WTC11 (cell line): ENCODE measurements around the gene ZCRB1. TPM values are rescaled to one million over a fixed set of nuclear protein-coding genes. Genes with fewer than 3 reads are reported as not detected.
A peak's percentile ranks its signal among the peaks of the same experiment; 100 is the strongest.

ENCODE experiments used
- ATAC-seq: fragments of 200-7000 bp; cut with Tn5 transposase; 2 replicates; pipeline ENCODE4 v1.10.0; 2021; ENCODE audit warnings: mild to moderate bottlenecking, moderate library complexity
- CTCF ChIA-PET: fragments of 300-600 bp; sonication (Branson Sonifier 250); formaldehyde crosslinking; loops from one replicate; lab custom pipeline; 2021; ENCODE audit warnings: antibody characterized with exemption; lab: Charles Lee
- POLR2A ChIA-PET: fragments of 350-600 bp; sonication (Branson Sonifier 250); formaldehyde crosslinking; loops from one replicate; lab custom pipeline; 2021; ENCODE audit warnings: antibody characterized with exemption; lab: Charles Lee
- DNase-seq: peaks from one replicate; pipeline ENCODE4 v3.0.0; 2021; ENCODE audit warnings: low spot score
- H3K27ac Mint-ChIP-seq: 2 replicates; pipeline ENCODE4 v1.8.0; 2021; ENCODE audit warnings: mixed read lengths
- H3K27me3 Mint-ChIP-seq: 2 replicates; pipeline ENCODE4 v1.8.0; 2021; ENCODE audit warnings: low read depth, mild to moderate bottlenecking, moderate library complexity, mixed read lengths
- H3K36me3 Mint-ChIP-seq: 2 replicates; pipeline ENCODE4 v1.8.0; 2021; ENCODE audit warnings: mixed read lengths
- H3K4me1 Mint-ChIP-seq: 2 replicates; pipeline ENCODE4 v1.8.0; 2022; ENCODE audit warnings: mixed read lengths
- H3K4me3 Mint-ChIP-seq: 2 replicates; pipeline ENCODE4 v1.8.0; 2021; ENCODE audit warnings: mild to moderate bottlenecking, moderate library complexity, mixed read lengths
- H3K9me3 Mint-ChIP-seq: 2 replicates; pipeline ENCODE4 v1.8.0; 2021; ENCODE audit warnings: mixed read lengths
- ATF2 ChIP-seq: sonication (generic); formaldehyde crosslinking; IDR thresholded peaks from 2 replicates; pipeline ENCODE4 v1.8.1; 2022; ENCODE audit warnings: low read depth, missing genetic modification reagents, borderline replicate concordance
- CBFB ChIP-seq: sonication (generic); formaldehyde crosslinking; IDR thresholded peaks from 2 replicates; pipeline ENCODE4 v1.8.1; 2022; ENCODE audit warnings: mild to moderate bottlenecking, low read depth, missing genetic modification reagents
- CTCF ChIP-seq: fragments of 200-600 bp; IDR thresholded peaks from 2 replicates; pipeline ENCODE4 v1.8.0; 2022; ENCODE audit warnings: antibody characterized with exemption
- ELF4 ChIP-seq: sonication (generic); formaldehyde crosslinking; IDR thresholded peaks from 2 replicates; pipeline ENCODE4 v1.8.1; 2022; ENCODE audit warnings: low read depth, mild to moderate bottlenecking, moderate library complexity, missing genetic modification reagents
- GRHL2 ChIP-seq: fragments of 250-450 bp; sonication (Bioruptor Pico); IDR thresholded peaks from 2 replicates; pipeline ENCODE4 v1.8.0; 2022; ENCODE audit warnings: mild to moderate bottlenecking, moderate library complexity; ENCODE audit not compliant: insufficient replicate concordance, severe bottlenecking
- HMGA2 ChIP-seq: fragments of 250-450 bp; sonication (Bioruptor Pico); IDR thresholded peaks from 2 replicates; pipeline ENCODE4 v1.4.0; 2021; ENCODE audit warnings: mild to moderate bottlenecking, moderate library complexity
- IRF1 ChIP-seq: sonication (generic); formaldehyde crosslinking; IDR thresholded peaks from 2 replicates; pipeline ENCODE4 v1.8.0; 2023; ENCODE audit warnings: missing genetic modification reagents
- IRF2 ChIP-seq: sonication (generic); formaldehyde crosslinking; IDR thresholded peaks from 2 replicates; pipeline ENCODE4 v1.8.0; 2022; ENCODE audit warnings: low read depth, missing genetic modification reagents, borderline replicate concordance
- JUN ChIP-seq: sonication (generic); formaldehyde crosslinking; IDR thresholded peaks from 2 replicates; pipeline ENCODE4 v1.8.0; 2023; ENCODE audit warnings: mild to moderate bottlenecking, missing genetic modification reagents
- NR1H2 ChIP-seq: sonication (generic); formaldehyde crosslinking; IDR thresholded peaks from 2 replicates; pipeline ENCODE4 v1.9.0; 2021; ENCODE audit warnings: mild to moderate bottlenecking, moderate library complexity, missing genetic modification reagents
- NR2C2 ChIP-seq: sonication (generic); formaldehyde crosslinking; IDR thresholded peaks from 2 replicates; pipeline ENCODE4 v1.8.0; 2022; ENCODE audit warnings: mild to moderate bottlenecking, missing genetic modification reagents
- PRDM15 ChIP-seq: sonication (generic); formaldehyde crosslinking; IDR thresholded peaks from 2 replicates; pipeline ENCODE4 v1.8.0; 2022; ENCODE audit warnings: missing genetic modification reagents
- SMAD4 ChIP-seq: sonication (generic); formaldehyde crosslinking; IDR thresholded peaks from 2 replicates; pipeline ENCODE4 v1.8.0; 2022; ENCODE audit warnings: mild to moderate bottlenecking, missing genetic modification reagents
- TP53 ChIP-seq: sonication (generic); formaldehyde crosslinking; IDR thresholded peaks from 2 replicates; pipeline ENCODE4 v1.8.1; 2023; ENCODE audit warnings: mild to moderate bottlenecking, missing genetic modification reagents
- ZBTB21 ChIP-seq: sonication (generic); formaldehyde crosslinking; IDR thresholded peaks from 2 replicates; pipeline ENCODE4 v1.8.1; 2023; ENCODE audit warnings: mild to moderate bottlenecking, missing genetic modification reagents, borderline replicate concordance
- ZBTB43 ChIP-seq: sonication (generic); formaldehyde crosslinking; IDR thresholded peaks from 2 replicates; pipeline ENCODE4 v1.8.1; 2023; ENCODE audit warnings: mild to moderate bottlenecking, missing genetic modification reagents
- ZNF219 ChIP-seq: sonication (generic); formaldehyde crosslinking; IDR thresholded peaks from 2 replicates; pipeline ENCODE4 v1.8.0; 2023; ENCODE audit warnings: missing genetic modification reagents, mild to moderate bottlenecking, borderline replicate concordance
- ZNF263 ChIP-seq: sonication (generic); formaldehyde crosslinking; IDR thresholded peaks from 2 replicates; pipeline ENCODE4 v1.8.1; 2022; ENCODE audit warnings: low read depth, mild to moderate bottlenecking, moderate library complexity, missing genetic modification reagents
- ZNF671 ChIP-seq: fragments of 250-450 bp; sonication (Bioruptor Pico); IDR thresholded peaks from 2 replicates; pipeline ENCODE4 v1.8.0; 2021; ENCODE audit warnings: mild to moderate bottlenecking
- ZSCAN18 ChIP-seq: fragments of 250-450 bp; sonication (Bioruptor Pico); IDR thresholded peaks from 2 replicates; pipeline ENCODE4 v2.1.2; 2022; ENCODE audit warnings: mild to moderate bottlenecking, moderate library complexity
- total RNA-seq: library from RNA; stranded (reverse); gene quantifications from 3 replicates; pipeline ENCODE4 v1.2.3, GENCODE V29; 2021
- TF ChIP-seq, protein P1 (sequence below): sonication (generic); formaldehyde crosslinking; IDR thresholded peaks from 2 replicates; pipeline ENCODE4 v1.8.1; 2022; ENCODE audit warnings: mild to moderate bottlenecking, moderate library complexity, missing genetic modification reagents
- TF ChIP-seq, protein P2 (sequence below): fragments of 250-450 bp; sonication (Bioruptor Pico); conservative IDR thresholded peaks from 2 replicates; pipeline ENCODE4 v1.9.0; 2021; ENCODE audit warnings: mild to moderate bottlenecking

ZCRB1 gene
- total RNA-seq, 1 experiment from 2014 or later, result 58.3 TPM

DNA sequence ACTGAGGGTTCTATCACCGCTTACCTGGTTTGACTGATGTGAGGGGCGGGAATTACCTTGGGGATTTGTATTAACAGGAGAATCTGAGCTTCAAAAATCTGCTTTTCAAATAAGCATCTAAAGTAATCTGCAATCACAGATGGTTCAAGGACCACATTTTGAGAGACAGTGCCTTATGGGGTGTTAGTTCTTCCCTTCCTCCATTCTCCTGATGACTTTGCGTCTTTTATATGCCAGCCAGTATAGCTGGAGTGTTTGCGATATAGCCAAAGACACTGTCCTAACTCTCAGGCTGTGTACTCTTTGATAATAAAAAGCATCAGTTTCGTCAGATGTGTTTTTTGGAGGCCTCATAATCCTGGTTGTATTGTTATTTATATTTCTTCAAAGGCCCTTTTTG lies 39.6 kb upstream of the ZCRB1 start (continued):
- TF ChIP-seq PRDM15 (CRISPR knock-in tag) (no peak), ZNF263 (CRISPR knock-in tag) (no peak), ZSCAN18 (CRISPR knock-in tag) (no peak), ELF4 (no peak)

- Mint-ChIP-seq H3K27me3 (no peaks in the 10 kb centered on the region), H3K9me3 (no peaks in the 10 kb centered on the region), H3K36me3 (peaks cover 6% of the 10 kb centered on the region), H3K4me3 (no peak overlapping the region), H3K27ac (0 out of 2 replicates have a peak overlapping the region, but pooled peaks have one; percentile 80), H3K4me1 (peaks cover 37% of the 10 kb centered on the region)
- ATAC-seq (peak; percentile 90), DNase-seq (peak; percentile 44)
- POLR2A ChIA-PET, result no interaction called here
- CTCF ChIA-PET, result interaction anchor here (1.0 kb wide), 1 partner anchor 12 kb away, joined by 3 read pairs; no protein-coding TSS in a partner anchor
- TF ChIP-seq CTCF (no peak), ATF2 (CRISPR knock-in tag) (no peak), IRF1 (CRISPR knock-in tag) (no peak), ZNF671 (no peak), CBFB (CRISPR knock-in tag) (no peak), JUN (CRISPR knock-in tag) (no peak), TP53 (CRISPR knock-in tag) (no peak), ZBTB43 (CRISPR knock-in tag) (no peak), SMAD4 (CRISPR knock-in tag) (no peak), NR2C2 (CRISPR knock-in tag) (no peak), IRF2 (no peak), ZBTB21 (no peak), GRHL2 (CRISPR knock-in tag) (no peak), NR1H2 (no peak), HMGA2 (no peak), ZNF219 (CRISPR knock-in tag) (no peak)
- TF ChIP-seq, protein P1, sequence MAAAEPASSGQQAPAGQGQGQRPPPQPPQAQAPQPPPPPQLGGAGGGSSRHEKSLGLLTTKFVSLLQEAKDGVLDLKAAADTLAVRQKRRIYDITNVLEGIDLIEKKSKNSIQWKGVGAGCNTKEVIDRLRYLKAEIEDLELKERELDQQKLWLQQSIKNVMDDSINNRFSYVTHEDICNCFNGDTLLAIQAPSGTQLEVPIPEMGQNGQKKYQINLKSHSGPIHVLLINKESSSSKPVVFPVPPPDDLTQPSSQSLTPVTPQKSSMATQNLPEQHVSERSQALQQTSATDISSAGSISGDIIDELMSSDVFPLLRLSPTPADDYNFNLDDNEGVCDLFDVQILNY (CRISPR knock-in tag), result no peak
- TF ChIP-seq, protein P2, sequence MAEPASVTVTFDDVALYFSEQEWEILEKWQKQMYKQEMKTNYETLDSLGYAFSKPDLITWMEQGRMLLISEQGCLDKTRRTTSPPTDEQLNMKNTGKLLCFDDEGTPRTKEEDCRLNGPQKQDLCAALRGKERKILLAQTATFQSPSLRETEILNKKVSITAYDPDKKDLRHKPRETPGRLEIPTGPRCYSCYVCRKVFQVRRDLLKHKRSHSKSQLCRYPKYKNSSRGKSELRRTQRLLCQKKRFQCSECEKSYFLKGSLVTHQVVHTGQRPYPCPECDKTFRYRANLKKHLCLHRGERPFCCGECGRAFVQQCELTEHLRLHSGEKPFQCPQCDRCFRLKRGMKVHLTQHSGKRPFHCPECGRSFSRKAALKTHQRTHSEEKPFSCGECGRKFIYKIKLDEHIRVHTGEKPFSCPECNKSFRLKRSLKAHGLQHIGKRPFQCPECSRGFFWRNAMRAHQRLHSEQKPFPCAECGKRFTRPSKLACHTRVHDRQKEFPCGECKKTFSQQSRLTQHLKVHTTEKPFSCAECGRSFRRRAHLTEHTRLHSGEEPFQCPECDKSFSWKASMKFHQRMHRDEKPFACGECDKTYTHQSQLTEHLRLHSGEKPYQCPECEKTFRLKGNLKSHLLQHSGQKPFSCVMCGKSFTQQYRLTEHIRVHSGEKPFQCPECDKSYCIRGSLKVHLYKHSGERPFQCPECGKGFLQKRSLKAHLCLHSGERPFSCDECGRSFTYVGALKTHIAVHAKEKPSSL (CRISPR knock-in tag), result no peak
These were observed 38.8 kb upstream of the ZCRB1 start for GRCh38 chr12:42364692-42365091.
